C4-2B (cell line): ENCODE data around the gene SHQ1.

Experiments used
- CTCF ChIP-seq: fragments of 450-650 bp; conservative IDR thresholded peaks from 2 replicates; pipeline ENCODE4 v1.5.1; 2017; ENCODE audit warnings: mild to moderate bottlenecking
- ZFX ChIP-seq: fragments of 450-650 bp; IDR thresholded peaks from 2 replicates; pipeline ENCODE4 v1.6.1; 2017

GRCh38 chr3:72810659-72811434 is 37.4 kb downstream of the SHQ1 start:
- no peak for TF ChIP-seq CTCF
- TF ChIP-seq ZFX: no peak
